ENCODE data around the gene TSHZ2. TPM values are rescaled to one million over a fixed set of nuclear protein-coding genes. Genes with fewer than 3 reads are reported as not detected.
"Not testable (repeated sequence)": the region's sequence is repeated elsewhere in the genome, so short reads cannot be mapped to it uniquely, and the experiment has no call there.

TSHZ2 gene
- total RNA-seq, 1 donor from 2014 or later = 19.8 TPM

- no peaks in the 10 kb centered on the region for H3K27me3 Mint-ChIP-seq (ENCODE audit: low read depth)
- H3K4me3 Mint-ChIP-seq (ENCODE audit: low read depth) = no peak overlapping the region
- H3K27ac Mint-ChIP-seq = no peak overlapping the region
- DNase-seq (ENCODE audit: low spot score) = no peak
- no peaks in the 10 kb centered on the region for H3K9me3 Mint-ChIP-seq
- no peaks in the 10 kb centered on the region for H3K36me3 Mint-ChIP-seq (ENCODE audit: low read depth)
- peaks cover 5% of the 10 kb centered on the region for H3K4me1 Mint-ChIP-seq (ENCODE audit: low read depth)
- intact Hi-C loops (cut with micrococcal nuclease) = no loop called here
Observed at GRCh38 chr20:53088786-53089185, 116.6 kb downstream of the TSHZ2 start.

GRCh38 chr20:53089851-53090250, 117.7 kb downstream of the TSHZ2 start:
- intact Hi-C loops (cut with micrococcal nuclease); H3K9me3 Mint-ChIP-seq; H3K27me3 Mint-ChIP-seq (ENCODE audit: low read depth); H3K4me3 Mint-ChIP-seq (ENCODE audit: low read depth); H3K4me1 Mint-ChIP-seq (ENCODE audit: low read depth); H3K27ac Mint-ChIP-seq; H3K36me3 Mint-ChIP-seq (ENCODE audit: low read depth); DNase-seq (ENCODE audit: low spot score): not testable (repeated sequence)

GRCh38 chr20:53091789-53092188, 119.6 kb downstream of the TSHZ2 start:
- H3K4me3 Mint-ChIP-seq (ENCODE audit: low read depth) = no peak overlapping the region
- H3K36me3 Mint-ChIP-seq (ENCODE audit: low read depth) = no peaks in the 10 kb centered on the region
- H3K4me1 Mint-ChIP-seq (ENCODE audit: low read depth) = peaks cover 5% of the 10 kb centered on the region
- intact Hi-C loops (cut with micrococcal nuclease) = no loop called here
- H3K27ac Mint-ChIP-seq = no peak overlapping the region
- DNase-seq (ENCODE audit: low spot score) = no peak
- no peaks in the 10 kb centered on the region for H3K27me3 Mint-ChIP-seq (ENCODE audit: low read depth)
- no peaks in the 10 kb centered on the region for H3K9me3 Mint-ChIP-seq

- H3K4me3 Mint-ChIP-seq (ENCODE audit: low read depth) = no peak overlapping the region
- H3K36me3 Mint-ChIP-seq (ENCODE audit: low read depth) = no peaks in the 10 kb centered on the region
- no peak for DNase-seq (ENCODE audit: low spot score)
- H3K9me3 Mint-ChIP-seq = no peaks in the 10 kb centered on the region
- no peaks in the 10 kb centered on the region for H3K27me3 Mint-ChIP-seq (ENCODE audit: low read depth)
- H3K4me1 Mint-ChIP-seq (ENCODE audit: low read depth) = peaks cover 2% of the 10 kb centered on the region
- intact Hi-C loops (cut with micrococcal nuclease) = no loop called here
- H3K27ac Mint-ChIP-seq = no peak overlapping the region
Observed at GRCh38 chr20:53092772-53093300, 120.7 kb downstream of the TSHZ2 start.

- Mint-ChIP-seq H3K36me3 (ENCODE audit: low read depth) (peaks cover 3% of the 10 kb centered on the region), H3K4me1 (ENCODE audit: low read depth) (peaks cover 2% of the 10 kb centered on the region), H3K27ac (no peak overlapping the region), H3K27me3 (ENCODE audit: low read depth) (no peaks in the 10 kb centered on the region), H3K9me3 (peaks cover 5% of the 10 kb centered on the region), H3K4me3 (ENCODE audit: low read depth) (no peak overlapping the region)
- DNase-seq (ENCODE audit: low spot score) = no peak
- intact Hi-C loops (cut with micrococcal nuclease) = no loop called here
Observed at GRCh38 chr20:53097371-53097770, 125.2 kb downstream of the TSHZ2 start.

DNA sequence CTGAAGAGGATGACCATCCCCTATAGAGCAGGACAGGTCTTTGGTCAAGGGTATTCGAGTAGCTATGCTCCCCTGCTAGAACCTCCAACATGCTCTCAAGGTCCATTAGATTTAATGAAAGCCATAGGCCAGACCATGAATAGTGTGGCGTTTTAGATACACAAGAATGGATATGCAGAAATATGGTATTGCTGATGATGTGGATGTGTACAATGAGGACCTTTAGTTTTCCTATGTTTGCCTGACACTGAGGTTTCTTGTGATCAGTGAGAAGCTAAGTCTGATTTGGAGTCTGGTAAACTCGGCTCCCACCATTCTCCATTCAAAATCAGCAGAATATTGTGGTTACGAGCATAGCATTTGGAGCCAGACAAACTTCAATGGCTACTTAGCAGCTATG, 125.6 kb downstream of the TSHZ2 start:
- H3K4me3 Mint-ChIP-seq (ENCODE audit: low read depth) = no peak overlapping the region
- H3K9me3 Mint-ChIP-seq = peaks cover 5% of the 10 kb centered on the region
- peaks cover 2% of the 10 kb centered on the region for H3K4me1 Mint-ChIP-seq (ENCODE audit: low read depth)
- H3K27me3 Mint-ChIP-seq (ENCODE audit: low read depth) = no peaks in the 10 kb centered on the region
- peaks cover 3% of the 10 kb centered on the region for H3K36me3 Mint-ChIP-seq (ENCODE audit: low read depth)
- intact Hi-C loops (cut with micrococcal nuclease) = no loop called here
- H3K27ac Mint-ChIP-seq = no peak overlapping the region
- no peak for DNase-seq (ENCODE audit: low spot score)

DNA sequence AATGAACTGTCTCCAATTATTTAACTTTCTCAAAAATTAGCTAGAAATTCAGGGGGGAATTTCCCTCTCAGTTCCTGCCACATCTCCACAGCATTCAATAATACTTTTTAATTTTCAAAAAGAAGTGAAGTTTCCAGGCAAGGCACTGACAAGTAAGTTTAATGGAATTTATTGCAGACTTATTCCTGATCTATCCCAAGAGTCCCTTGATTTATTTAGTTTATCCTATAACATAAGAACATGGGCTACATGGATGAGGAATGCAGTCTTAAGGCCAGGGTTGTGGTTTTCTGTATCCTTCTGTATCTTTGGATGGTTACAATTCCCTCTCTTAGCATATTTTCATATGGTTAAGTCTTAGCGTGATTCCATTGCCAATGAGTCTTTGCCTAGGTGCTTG, 126.5 kb downstream of the TSHZ2 start:
- Mint-ChIP-seq H3K9me3 (peaks cover 5% of the 10 kb centered on the region), H3K36me3 (ENCODE audit: low read depth) (peaks cover 3% of the 10 kb centered on the region), H3K27ac (no peak overlapping the region), H3K4me3 (ENCODE audit: low read depth) (no peak overlapping the region), H3K4me1 (ENCODE audit: low read depth) (no peaks in the 10 kb centered on the region), H3K27me3 (ENCODE audit: low read depth) (no peaks in the 10 kb centered on the region)
- intact Hi-C loops (cut with micrococcal nuclease) = no loop called here
- no peak for DNase-seq (ENCODE audit: low spot score)

DNA sequence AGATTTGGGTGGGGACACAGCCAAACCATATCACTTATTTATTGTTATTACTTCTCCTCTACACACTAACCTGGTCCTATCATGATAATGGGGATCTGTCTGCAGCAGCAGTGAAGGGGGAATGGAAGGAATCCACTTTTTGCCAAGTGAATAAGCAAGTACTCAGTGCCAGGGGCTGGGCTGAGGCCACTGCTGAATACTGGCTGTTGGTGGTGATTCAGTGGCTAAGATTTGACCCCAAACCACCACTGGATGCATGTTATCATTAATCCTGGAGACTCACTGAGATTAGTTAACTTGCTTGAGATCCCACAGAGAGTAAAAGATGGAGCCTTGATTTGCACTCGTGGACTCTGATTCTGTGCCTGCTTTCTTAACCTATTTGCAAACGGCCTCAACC, 127.7 kb downstream of the TSHZ2 start:
- Mint-ChIP-seq H3K27me3 (ENCODE audit: low read depth) (no peaks in the 10 kb centered on the region), H3K4me1 (ENCODE audit: low read depth) (no peaks in the 10 kb centered on the region), H3K9me3 (peaks cover 5% of the 10 kb centered on the region), H3K36me3 (ENCODE audit: low read depth) (peaks cover 3% of the 10 kb centered on the region), H3K4me3 (ENCODE audit: low read depth) (no peak overlapping the region), H3K27ac (no peak overlapping the region)
- intact Hi-C loops (cut with micrococcal nuclease) = no loop called here
- no peak for DNase-seq (ENCODE audit: low spot score)

DNA sequence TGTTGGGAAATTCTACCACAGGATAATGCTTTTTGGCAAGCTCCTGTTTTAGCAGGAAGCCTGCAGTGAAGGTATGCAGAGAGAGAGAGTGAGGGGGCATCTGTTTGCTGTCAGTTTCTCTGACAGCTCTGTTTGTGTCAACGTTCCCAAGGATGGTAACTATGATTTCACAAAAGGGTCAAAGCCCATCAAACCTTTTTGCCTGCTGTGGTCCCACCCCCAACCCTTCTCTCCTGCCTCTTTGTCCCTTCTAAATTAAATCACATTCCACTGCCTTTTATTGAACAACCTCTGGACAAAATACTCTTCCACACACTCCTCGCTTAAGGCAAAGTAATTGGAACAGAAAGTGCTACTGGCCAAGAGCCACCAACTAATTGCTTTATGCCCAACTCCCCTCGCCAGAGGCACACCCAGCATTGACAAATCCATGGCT, 128.3 kb downstream of the TSHZ2 start:
- no peaks in the 10 kb centered on the region for H3K27me3 Mint-ChIP-seq (ENCODE audit: low read depth)
- intact Hi-C loops (cut with micrococcal nuclease) = no loop called here

DNA sequence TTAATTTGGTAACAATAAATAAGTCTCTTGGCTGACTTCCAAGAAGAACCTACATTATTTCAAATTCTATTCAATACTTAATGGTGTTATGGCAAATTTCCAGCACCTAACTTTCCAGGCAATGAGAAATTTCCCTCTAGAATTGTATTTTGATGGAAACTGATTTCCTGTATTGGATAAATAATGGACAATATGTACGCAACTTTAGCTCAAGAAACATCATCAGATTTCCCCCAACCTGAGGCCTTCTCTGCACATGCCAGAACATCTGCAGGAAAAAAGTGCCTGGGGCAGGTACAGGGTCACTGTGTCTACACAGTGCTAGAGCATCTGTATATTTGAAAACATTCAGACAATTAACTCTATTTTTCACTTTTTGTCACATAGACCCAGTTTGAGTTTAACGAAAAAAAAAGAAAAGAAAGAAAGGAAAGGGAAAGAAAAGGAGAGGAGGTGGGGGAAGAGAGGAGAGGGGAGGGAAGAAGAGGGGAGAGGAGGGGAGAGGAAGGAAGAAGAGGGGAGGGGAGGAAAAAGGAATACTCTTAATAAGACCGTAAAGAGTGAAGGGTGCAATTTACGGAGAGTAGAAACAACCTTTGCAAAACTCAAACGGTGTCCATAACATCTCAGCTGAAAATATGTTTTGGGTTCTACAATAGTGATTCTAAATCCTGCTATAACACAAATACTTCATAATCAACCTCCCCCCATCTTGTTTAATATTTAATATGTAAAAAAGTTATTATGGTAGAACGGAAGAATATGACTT, 130.0 kb downstream of the TSHZ2 start:
- no peak overlapping the region for H3K27ac Mint-ChIP-seq
- intact Hi-C loops (cut with micrococcal nuclease) = no loop called here
- H3K27me3 Mint-ChIP-seq (ENCODE audit: low read depth) = no peaks in the 10 kb centered on the region
- H3K4me3 Mint-ChIP-seq (ENCODE audit: low read depth) = no peak overlapping the region
- H3K9me3 Mint-ChIP-seq = peaks cover 5% of the 10 kb centered on the region
- peaks cover 3% of the 10 kb centered on the region for H3K36me3 Mint-ChIP-seq (ENCODE audit: low read depth)
- H3K4me1 Mint-ChIP-seq (ENCODE audit: low read depth) = no peaks in the 10 kb centered on the region
- DNase-seq (ENCODE audit: low spot score) = no peak

More for the DNA sequence above, 128.3 kb downstream of the TSHZ2 start:
- Mint-ChIP-seq H3K36me3 (ENCODE audit: low read depth) (peaks cover 3% of the 10 kb centered on the region), H3K27ac (no peak overlapping the region), H3K4me1 (ENCODE audit: low read depth) (no peaks in the 10 kb centered on the region), H3K9me3 (peaks cover 5% of the 10 kb centered on the region), H3K4me3 (ENCODE audit: low read depth) (no peak overlapping the region)
- DNase-seq (ENCODE audit: low spot score) = no peak

- no peak overlapping the region for H3K4me3 Mint-ChIP-seq (ENCODE audit: low read depth)
- no peaks in the 10 kb centered on the region for H3K27me3 Mint-ChIP-seq (ENCODE audit: low read depth)
- H3K9me3 Mint-ChIP-seq = peaks cover 5% of the 10 kb centered on the region
- no peak for DNase-seq (ENCODE audit: low spot score)
- H3K27ac Mint-ChIP-seq = no peak overlapping the region
- no peaks in the 10 kb centered on the region for H3K4me1 Mint-ChIP-seq (ENCODE audit: low read depth)
- peaks cover 3% of the 10 kb centered on the region for H3K36me3 Mint-ChIP-seq (ENCODE audit: low read depth)
- intact Hi-C loops (cut with micrococcal nuclease) = no loop called here
Observed at GRCh38 chr20:53103124-53103523, 131.0 kb downstream of the TSHZ2 start.

DNA sequence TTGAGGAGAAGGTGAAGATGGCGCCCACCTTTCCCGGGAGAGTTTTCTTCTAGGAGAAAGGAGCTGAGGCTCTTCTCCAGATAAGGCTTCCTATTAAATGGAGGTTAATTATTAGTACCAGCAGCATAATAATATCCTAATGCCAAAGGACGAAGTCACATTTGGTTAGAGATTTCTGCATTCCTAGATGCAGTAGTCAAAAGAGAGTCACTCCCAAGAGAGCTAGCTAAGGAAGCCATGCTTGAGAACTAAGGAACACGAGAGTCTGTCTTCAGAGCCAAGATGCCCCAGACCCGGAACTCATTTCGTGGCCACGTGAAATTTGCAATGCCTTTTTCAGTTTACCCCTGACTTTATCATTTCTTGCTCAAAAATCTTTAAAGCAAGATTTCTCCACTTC, 132.7 kb downstream of the TSHZ2 start:
- Mint-ChIP-seq H3K9me3 (no peaks in the 10 kb centered on the region), H3K27me3 (ENCODE audit: low read depth) (no peaks in the 10 kb centered on the region), H3K36me3 (ENCODE audit: low read depth) (no peaks in the 10 kb centered on the region), H3K4me1 (ENCODE audit: low read depth) (no peaks in the 10 kb centered on the region), H3K27ac (no peak overlapping the region), H3K4me3 (ENCODE audit: low read depth) (no peak overlapping the region)
- intact Hi-C loops (cut with micrococcal nuclease) = no loop called here
- DNase-seq (ENCODE audit: low spot score) = no peak

DNA sequence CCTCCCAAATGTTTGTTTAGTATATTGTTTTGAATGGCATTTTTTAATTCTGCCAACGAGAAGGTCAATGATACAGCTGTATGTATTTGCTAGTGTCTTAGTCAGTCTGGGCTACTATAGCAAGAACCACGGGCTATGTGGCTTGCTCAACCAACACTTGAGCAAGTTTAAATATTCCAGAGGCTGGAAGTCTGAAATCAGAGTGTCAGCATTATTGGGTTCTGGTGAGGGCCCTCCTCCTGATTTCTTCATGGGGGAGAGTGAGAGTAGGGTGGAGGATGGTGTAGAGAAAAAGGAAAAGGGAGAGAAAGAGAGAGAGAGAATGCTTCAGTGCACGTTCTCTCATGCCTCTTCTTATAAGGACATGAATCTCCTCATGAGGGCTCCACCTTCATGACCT, 144.6 kb downstream of the TSHZ2 start:
- Mint-ChIP-seq H3K27me3 (ENCODE audit: low read depth) (peaks cover 3% of the 10 kb centered on the region), H3K27ac (no peak overlapping the region)

More for the DNA sequence above, 144.6 kb downstream of the TSHZ2 start:
- no peak for DNase-seq (ENCODE audit: low spot score)
- Mint-ChIP-seq H3K4me3 (ENCODE audit: low read depth) (no peak overlapping the region), H3K9me3 (no peaks in the 10 kb centered on the region), H3K4me1 (ENCODE audit: low read depth) (no peaks in the 10 kb centered on the region), H3K36me3 (ENCODE audit: low read depth) (no peaks in the 10 kb centered on the region)
- intact Hi-C loops (cut with micrococcal nuclease) = no loop called here

Measured in activated T-helper 2 cell treated with anti-CD3 and anti-CD28 coated beads, Interferon-gamma antibody, Interleukin-2, Interleukin-4, amounts not matched to agents 10 μg/mL and 5 μg/mL and 100 μg/mL, durations not matched to agents 14 hours and 24 hours and 36 hours (primary cell).